GM12878 (cell line): ENCODE measurements around the gene BICRA. TPM values are rescaled to one million over a fixed set of nuclear protein-coding genes. Genes with fewer than 3 reads are reported as not detected.

Source experiments
- ATAC-seq: fragments of 200-7000 bp; cut with Tn5 transposase; 3 replicates; pipeline ENCODE4 v1.9.1; 2020; ENCODE audit warnings: mild to moderate bottlenecking, moderate library complexity
- BruUV-seq: library from RNA; stranded (reverse); fragments of 400-500 nt; replicated peaks from 2 replicates; lab custom pipeline; 2021; lab: Mats Ljungman, UMichigan
- CTCF ChIA-PET: fragments of 300-600 bp; sonication (Branson Sonifier 250); formaldehyde crosslinking; extraction: SDS; loops from one replicate; lab custom pipeline; 2021; ENCODE audit warnings: inconsistent platforms; lab: Yijun Ruan, JAX
- POLR2A ChIA-PET: fragments of 350-600 bp; formaldehyde crosslinking; extraction: SDS; loops from one replicate; lab custom pipeline; 2021; ENCODE audit warnings: inconsistent platforms; lab: Charles Lee
- RAD21 ChIA-PET: fragments of 300-600 bp; sonication (Branson Sonifier 250); formaldehyde crosslinking; loops from one replicate; lab custom pipeline; 2023; ENCODE audit warnings: antibody characterized with exemption; ENCODE audit not compliant: unreplicated experiment; lab: Charles Lee
- SMC1A ChIA-PET: fragments of 300-600 bp; sonication (Branson Sonifier 250); formaldehyde crosslinking; loops from one replicate; lab custom pipeline; 2023; ENCODE audit not compliant: unreplicated experiment, uncharacterized antibody; lab: Charles Lee
- DNase-seq: peaks from one replicate; pipeline ENCODE4 v3.0.0-alpha.2; 2011; ENCODE audit warnings: low read depth, low spot score
- FAIRE-seq: peaks from 3 replicates; lab custom pipeline; 2011; peaks lifted over from hg19 to GRCh38; lab: Jason Lieb, UNC
- H2AFZ ChIP-seq: 2 replicates; pipeline ENCODE4 v1.6.0; 2011; ENCODE audit warnings: low read depth, low read length, control low read depth; ENCODE audit not compliant: control insufficient read depth
- H3K27ac ChIP-seq: 2 replicates; pipeline ENCODE4 v1.5.1; 2011; ENCODE audit warnings: control low read depth; ENCODE audit not compliant: control insufficient read depth, insufficient read depth
- H3K27me3 ChIP-seq, 2 experiments: replicated peaks in 1 of 2; 2 replicates each; pipeline versions ENCODE4 v1.6.0 to v1.6.1; 2011; ENCODE audit warnings: low read length in 1 of 2; ENCODE audit not compliant: control insufficient read depth in 2 of 2, insufficient read depth in 2 of 2
- H3K36me3 ChIP-seq, 2 experiments: 2 replicates each; pipeline ENCODE4 v1.5.1; 2011; ENCODE audit warnings: low read length in 1 of 2; ENCODE audit not compliant: control insufficient read depth in 2 of 2, insufficient read depth in 2 of 2
- H3K4me1 ChIP-seq: 2 replicates; pipeline ENCODE4 v1.6.1; 2011; ENCODE audit warnings: mild to moderate bottlenecking, low read length, moderate library complexity, mixed read lengths; ENCODE audit not compliant: control insufficient read depth, insufficient read depth
- H3K4me2 ChIP-seq: 2 replicates; pipeline ENCODE4 v1.6.0; 2011; ENCODE audit warnings: control low read depth; ENCODE audit not compliant: control insufficient read depth, insufficient read depth
- H3K4me3 ChIP-seq: fragments of 200-600 bp; sonication (generic); 2 replicates; pipeline ENCODE4 v1.5.1; 2016
- H3K79me2 ChIP-seq: 2 replicates; pipeline ENCODE4 v1.6.0; 2011; ENCODE audit warnings: low read length; ENCODE audit not compliant: control insufficient read depth, insufficient read depth
- H3K9ac ChIP-seq: 2 replicates; pipeline ENCODE4 v1.8.0; 2011; ENCODE audit warnings: low read length, control low read depth, mixed read lengths; ENCODE audit not compliant: control insufficient read depth, insufficient read depth
- H3K9me3 ChIP-seq: replicated peaks from 3 replicates; pipeline ENCODE4 v1.5.1; 2011; ENCODE audit warnings: mild to moderate bottlenecking, low read length; ENCODE audit not compliant: control insufficient read depth, insufficient read depth
- H4K20me1 ChIP-seq: 2 replicates; pipeline ENCODE4 v1.6.0; 2011; ENCODE audit not compliant: control insufficient read depth, insufficient read depth
- BMI1 ChIP-seq: fragments of 450-650 bp; IDR thresholded peaks from 2 replicates; pipeline ENCODE4 v1.6.1; 2016; ENCODE audit warnings: mild to moderate bottlenecking, moderate library complexity, borderline replicate concordance
- CBX5 ChIP-seq: sonication (generic); IDR thresholded peaks from 2 replicates; pipeline ENCODE4 v1.6.1; 2016; ENCODE audit warnings: low read depth, moderate library complexity, mild to moderate bottlenecking, inconsistent platforms
- CHD4 ChIP-seq: fragments of 200-600 bp; sonication (generic); IDR thresholded peaks from 2 replicates; pipeline ENCODE4 v1.6.1; 2016; ENCODE audit warnings: mild to moderate bottlenecking
- EZH2 ChIP-seq: IDR thresholded peaks from 2 replicates; pipeline ENCODE4 v1.6.1; 2012; ENCODE audit warnings: low read depth, mild to moderate bottlenecking, control low read depth, inconsistent platforms, low read length, borderline replicate concordance; ENCODE audit not compliant: control insufficient read depth
- FOXM1 ChIP-seq: IDR thresholded peaks from 2 replicates; pipeline ENCODE4 v1.6.1; 2012; ENCODE audit warnings: low read depth, mild to moderate bottlenecking, inconsistent platforms, low read length, moderate library complexity
- JUNB ChIP-seq: IDR thresholded peaks from 2 replicates; pipeline ENCODE4 v1.6.1; 2016; ENCODE audit warnings: antibody characterized with exemption, mild to moderate bottlenecking
- LARP7 ChIP-seq: fragments of 450-650 bp; IDR thresholded peaks from 2 replicates; pipeline ENCODE4 v1.6.1; 2017; ENCODE audit warnings: mild to moderate bottlenecking
- MEF2A ChIP-seq: IDR thresholded peaks from 2 replicates; pipeline ENCODE4 v1.6.1; 2011; ENCODE audit warnings: low read depth, mild to moderate bottlenecking, low read length, moderate library complexity; ENCODE audit not compliant: insufficient read depth
- NFXL1 ChIP-seq: fragments of 450-650 bp; IDR thresholded peaks from 2 replicates; pipeline ENCODE4 v1.6.1; 2017; ENCODE audit warnings: antibody characterized with exemption, mild to moderate bottlenecking, borderline replicate concordance
- NFYB ChIP-seq: IDR thresholded peaks from 2 replicates; pipeline ENCODE4 v1.6.1; 2011; ENCODE audit warnings: low read depth, mild to moderate bottlenecking, low read length, improper control_type of control experiment, moderate library complexity; ENCODE audit not compliant: insufficient read depth
- RB1 ChIP-seq: fragments of 450-650 bp; formaldehyde crosslinking; IDR thresholded peaks from 2 replicates; pipeline ENCODE4 v1.6.1; 2017; ENCODE audit warnings: mild to moderate bottlenecking, borderline replicate concordance
- WRNIP1 ChIP-seq: IDR thresholded peaks from 2 replicates; pipeline ENCODE4 v1.6.1; 2011; ENCODE audit warnings: low read depth, low read length, improper control_type of control experiment, borderline replicate concordance
- ZZZ3 ChIP-seq: IDR thresholded peaks from 2 replicates; pipeline ENCODE4 v1.6.1; 2011; ENCODE audit warnings: low read depth; ENCODE audit not compliant: control insufficient read depth, insufficient read length
- WGBS: methylation state at CpG from one replicate; pipeline ENCODE4 v1.1.6; 2016; ENCODE audit warnings: low lambda C conversion rate; ENCODE audit not compliant: insufficient replicate concordance, insufficient coverage; ENCODE audit errors: missing lambda C conversion rate; 5-methylcytosine and 5-hydroxymethylcytosine counted together
- in situ Hi-C: fragments of 300-500 bp; cut with MboI; formaldehyde crosslinking; loops from 9 replicates; pipeline ENCODE4 v1.14.3; 2018; ENCODE audit warnings: mixed read lengths
- intact Hi-C: fragments of 100-400 bp; cut with micrococcal nuclease; formaldehyde crosslinking; loops from one replicate; pipeline ENCODE4 v1.14.2; 2022; ENCODE audit not compliant: unreplicated experiment
- polyA plus RNA-seq, 11 experiments: library from polyadenylated mRNA; depleted of rRNA in 4 of 11; unstranded in 6 of 11; stranded (reverse) in 5 of 11; fragments of >200 nt; fragmentation: Nextera tagmentation in 4 of 11; fragmentation: Illumina TruSeq in 1 of 11; extraction: Ambion mirVana in 4 of 11; extraction: Trizol in 1 of 11; gene quantifications; 1 replicate in 1 of 11; 2 replicates in 10 of 11; pipeline versions ENCODE4 v1.2.1 to v1.2.3, GENCODE V29; 2011 to 2016; ENCODE audit warnings: inconsistent platforms in 2 of 11, missing spikeins in 2 of 11, low read depth in 1 of 11
- total RNA-seq, 4 experiments: library from RNA; depleted of rRNA in 3 of 4; stranded (reverse); fragments of >200 nt in 3 of 4; fragmentation: Illumina TruSeq in 1 of 4; extraction: Trizol in 1 of 4; gene quantifications; 2 replicates each; pipeline versions ENCODE4 v1.2.1 to v1.2.3, GENCODE V29; 2013 to 2021
- TF ChIP-seq, protein P1 (sequence below): fragments of 450-650 bp; IDR thresholded peaks from 2 replicates; pipeline ENCODE4 v1.6.1; 2017; ENCODE audit warnings: antibody characterized with exemption, mild to moderate bottlenecking, moderate library complexity
- TF ChIP-seq, protein P2 (sequence below): fragments of 450-650 bp; formaldehyde crosslinking; IDR thresholded peaks from 2 replicates; pipeline ENCODE4 v1.4.0; 2020; ENCODE audit warnings: mild to moderate bottlenecking, moderate library complexity
- TF ChIP-seq, protein P3 (sequence below): IDR thresholded peaks from 2 replicates; pipeline ENCODE4 v1.6.1; 2012; ENCODE audit warnings: low read depth, low read length, improper control_type of control experiment

The BICRA gene
- total and polyA plus RNA-seq, 10 of the 15 experiments (the other 5 are each of a cell fraction or from before 2014, with no cell fraction given), result 0.11 to 15.3 (median 1.3) TPM

DNA sequence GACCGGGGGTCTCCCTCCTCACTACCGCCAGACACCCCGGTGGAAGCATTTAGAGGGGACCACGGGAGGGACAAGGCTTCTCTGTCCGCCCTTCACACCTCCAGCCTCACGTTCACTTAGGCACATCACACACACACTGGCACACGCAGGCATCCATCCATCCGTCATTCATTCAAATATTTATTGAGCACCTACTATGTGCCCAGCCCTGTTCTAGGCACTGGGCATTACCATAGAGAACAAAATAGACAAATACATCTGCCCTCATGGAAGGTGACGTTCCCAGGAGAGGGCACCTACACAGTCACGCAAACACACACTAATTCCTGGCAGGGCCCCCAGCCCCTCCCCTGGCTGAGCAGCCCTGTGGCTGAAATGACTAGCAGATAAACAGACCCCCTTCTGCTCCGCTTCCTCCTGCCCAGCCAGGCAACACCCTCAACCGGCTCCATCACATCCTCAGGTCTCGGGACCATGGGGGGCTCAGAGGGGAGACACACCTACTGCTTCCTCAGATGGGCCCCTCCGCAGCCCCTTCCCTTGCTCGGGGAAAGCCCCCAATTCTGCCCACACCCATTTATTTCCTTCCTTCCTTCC, 132.7 kb downstream of the BICRA start:
- POLR2A ChIA-PET, result no interaction called here
- Histone ChIP-seq H3K4me1 (peaks cover 10% of the 10 kb centered on the region; the same call in 1 of the 2 replicates), H3K79me2 (peaks cover 13% of the 10 kb centered on the region), H3K27me3 (no peaks in the 10 kb centered on the region), H3K4me2 (no peak overlapping the region), H3K36me3 (no peaks in the 10 kb centered on the region), H3K9ac (no peak overlapping the region), H3K27ac (no peak overlapping the region), H3K9me3 (no peaks in the 10 kb centered on the region), H2AFZ (no peak overlapping the region), H3K4me3 (no peak overlapping the region), H4K20me1 (no peaks in the 10 kb centered on the region)
- SMC1A ChIA-PET, result no interaction called here
- no TSS peak for BruUV-seq
- RAD21 ChIA-PET, result interaction anchor here (0.6 kb wide), 1 partner anchor 226 kb away, joined by 3 read pairs; no protein-coding TSS in a partner anchor
- in situ Hi-C loops (no loop called here), intact Hi-C loops (no loop called here)
- WGBS, result 49% methylated on average over 15 of the region's 15 CpGs
- no peak for DNase-seq
- TF ChIP-seq, protein P1, sequence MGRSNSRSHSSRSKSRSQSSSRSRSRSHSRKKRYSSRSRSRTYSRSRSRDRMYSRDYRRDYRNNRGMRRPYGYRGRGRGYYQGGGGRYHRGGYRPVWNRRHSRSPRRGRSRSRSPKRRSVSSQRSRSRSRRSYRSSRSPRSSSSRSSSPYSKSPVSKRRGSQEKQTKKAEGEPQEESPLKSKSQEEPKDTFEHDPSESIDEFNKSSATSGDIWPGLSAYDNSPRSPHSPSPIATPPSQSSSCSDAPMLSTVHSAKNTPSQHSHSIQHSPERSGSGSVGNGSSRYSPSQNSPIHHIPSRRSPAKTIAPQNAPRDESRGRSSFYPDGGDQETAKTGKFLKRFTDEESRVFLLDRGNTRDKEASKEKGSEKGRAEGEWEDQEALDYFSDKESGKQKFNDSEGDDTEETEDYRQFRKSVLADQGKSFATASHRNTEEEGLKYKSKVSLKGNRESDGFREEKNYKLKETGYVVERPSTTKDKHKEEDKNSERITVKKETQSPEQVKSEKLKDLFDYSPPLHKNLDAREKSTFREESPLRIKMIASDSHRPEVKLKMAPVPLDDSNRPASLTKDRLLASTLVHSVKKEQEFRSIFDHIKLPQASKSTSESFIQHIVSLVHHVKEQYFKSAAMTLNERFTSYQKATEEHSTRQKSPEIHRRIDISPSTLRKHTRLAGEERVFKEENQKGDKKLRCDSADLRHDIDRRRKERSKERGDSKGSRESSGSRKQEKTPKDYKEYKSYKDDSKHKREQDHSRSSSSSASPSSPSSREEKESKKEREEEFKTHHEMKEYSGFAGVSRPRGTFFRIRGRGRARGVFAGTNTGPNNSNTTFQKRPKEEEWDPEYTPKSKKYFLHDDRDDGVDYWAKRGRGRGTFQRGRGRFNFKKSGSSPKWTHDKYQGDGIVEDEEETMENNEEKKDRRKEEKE, result no peak
- TF ChIP-seq BMI1 (no peak), NFYB (no peak), JUNB (no peak), RB1 (no peak), NFXL1 (no peak), LARP7 (no peak), WRNIP1 (no peak), FOXM1 (no peak), ZZZ3 (no peak), CHD4 (no peak), EZH2 (no peak), MEF2A (no peak), CBX5 (no peak)
- TF ChIP-seq, protein P2, sequence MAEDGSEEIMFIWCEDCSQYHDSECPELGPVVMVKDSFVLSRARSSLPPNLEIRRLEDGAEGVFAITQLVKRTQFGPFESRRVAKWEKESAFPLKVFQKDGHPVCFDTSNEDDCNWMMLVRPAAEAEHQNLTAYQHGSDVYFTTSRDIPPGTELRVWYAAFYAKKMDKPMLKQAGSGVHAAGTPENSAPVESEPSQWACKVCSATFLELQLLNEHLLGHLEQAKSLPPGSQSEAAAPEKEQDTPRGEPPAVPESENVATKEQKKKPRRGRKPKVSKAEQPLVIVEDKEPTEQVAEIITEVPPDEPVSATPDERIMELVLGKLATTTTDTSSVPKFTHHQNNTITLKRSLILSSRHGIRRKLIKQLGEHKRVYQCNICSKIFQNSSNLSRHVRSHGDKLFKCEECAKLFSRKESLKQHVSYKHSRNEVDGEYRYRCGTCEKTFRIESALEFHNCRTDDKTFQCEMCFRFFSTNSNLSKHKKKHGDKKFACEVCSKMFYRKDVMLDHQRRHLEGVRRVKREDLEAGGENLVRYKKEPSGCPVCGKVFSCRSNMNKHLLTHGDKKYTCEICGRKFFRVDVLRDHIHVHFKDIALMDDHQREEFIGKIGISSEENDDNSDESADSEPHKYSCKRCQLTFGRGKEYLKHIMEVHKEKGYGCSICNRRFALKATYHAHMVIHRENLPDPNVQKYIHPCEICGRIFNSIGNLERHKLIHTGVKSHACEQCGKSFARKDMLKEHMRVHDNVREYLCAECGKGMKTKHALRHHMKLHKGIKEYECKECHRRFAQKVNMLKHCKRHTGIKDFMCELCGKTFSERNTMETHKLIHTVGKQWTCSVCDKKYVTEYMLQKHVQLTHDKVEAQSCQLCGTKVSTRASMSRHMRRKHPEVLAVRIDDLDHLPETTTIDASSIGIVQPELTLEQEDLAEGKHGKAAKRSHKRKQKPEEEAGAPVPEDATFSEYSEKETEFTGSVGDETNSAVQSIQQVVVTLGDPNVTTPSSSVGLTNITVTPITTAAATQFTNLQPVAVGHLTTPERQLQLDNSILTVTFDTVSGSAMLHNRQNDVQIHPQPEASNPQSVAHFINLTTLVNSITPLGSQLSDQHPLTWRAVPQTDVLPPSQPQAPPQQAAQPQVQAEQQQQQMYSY (CRISPR knock-in tag), result no peak
- TF ChIP-seq, protein P3, sequence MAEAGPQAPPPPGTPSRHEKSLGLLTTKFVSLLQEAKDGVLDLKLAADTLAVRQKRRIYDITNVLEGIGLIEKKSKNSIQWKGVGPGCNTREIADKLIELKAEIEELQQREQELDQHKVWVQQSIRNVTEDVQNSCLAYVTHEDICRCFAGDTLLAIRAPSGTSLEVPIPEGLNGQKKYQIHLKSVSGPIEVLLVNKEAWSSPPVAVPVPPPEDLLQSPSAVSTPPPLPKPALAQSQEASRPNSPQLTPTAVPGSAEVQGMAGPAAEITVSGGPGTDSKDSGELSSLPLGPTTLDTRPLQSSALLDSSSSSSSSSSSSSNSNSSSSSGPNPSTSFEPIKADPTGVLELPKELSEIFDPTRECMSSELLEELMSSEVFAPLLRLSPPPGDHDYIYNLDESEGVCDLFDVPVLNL, result no peak
- ATAC-seq, result no peak
- CTCF ChIA-PET, result no interaction called here
- no peak for FAIRE-seq
